ENCODE data around the gene A4GALT. TPM values are rescaled to one million over a fixed set of nuclear protein-coding genes. Genes with fewer than 3 reads are reported as not detected.

A4GALT gene
- total RNA-seq, 1 donor from 2014 or later, result 16.9 TPM

DNA sequence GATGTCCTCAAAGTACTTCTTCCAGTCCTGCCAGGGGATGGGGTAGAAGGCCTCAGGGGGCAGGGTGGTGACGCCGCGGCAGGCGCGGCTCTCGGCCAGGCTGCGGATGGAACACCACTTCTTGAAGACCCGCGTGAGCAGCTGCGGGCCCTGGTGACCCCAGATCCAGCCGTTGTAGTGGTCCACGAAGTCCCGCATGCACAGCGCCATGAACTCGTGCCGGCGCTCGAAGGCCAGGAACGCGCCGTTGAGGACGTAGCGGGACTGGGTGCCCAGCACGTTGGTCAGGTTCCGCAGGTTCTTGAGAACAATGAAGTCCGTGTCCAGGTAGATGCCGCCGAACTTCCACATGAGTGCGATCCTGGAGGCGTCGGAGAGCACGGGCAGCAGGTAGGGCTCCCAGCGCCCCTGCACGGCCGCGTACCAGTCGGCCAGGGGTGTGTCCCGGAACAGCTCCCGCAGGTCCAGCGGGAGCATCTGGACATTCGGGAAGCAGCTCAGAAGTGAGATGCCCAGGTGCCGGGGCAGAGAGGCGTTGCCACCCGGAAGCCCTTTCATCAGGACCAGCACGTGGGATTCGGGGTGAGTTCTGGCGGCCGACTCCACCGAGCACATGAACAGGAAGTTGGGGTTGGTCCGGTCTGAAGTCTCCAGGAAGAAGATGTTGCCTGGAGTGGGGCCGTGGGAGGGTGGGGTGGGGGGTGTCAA is 27.5 kb downstream of the A4GALT start:
- Mint-ChIP-seq H3K9me3 (no peaks in the 10 kb centered on the region), H3K4me1 (peaks cover 42% of the 10 kb centered on the region), H3K27ac (no peak overlapping the region), H3K4me3 (no peak overlapping the region), H3K36me3 (ENCODE audit: low read depth) (no peaks in the 10 kb centered on the region), H3K27me3 (no peaks in the 10 kb centered on the region)
- ATAC-seq (ENCODE audit: low read depth) (no peak), DNase-seq (no peak)
- intact Hi-C loops (cut with micrococcal nuclease), result loop anchor here (2.0 kb wide), 1 partner anchor 78 kb away; the partner anchor contains the start of gene POLDIP3
- TF ChIP-seq, protein P1, sequence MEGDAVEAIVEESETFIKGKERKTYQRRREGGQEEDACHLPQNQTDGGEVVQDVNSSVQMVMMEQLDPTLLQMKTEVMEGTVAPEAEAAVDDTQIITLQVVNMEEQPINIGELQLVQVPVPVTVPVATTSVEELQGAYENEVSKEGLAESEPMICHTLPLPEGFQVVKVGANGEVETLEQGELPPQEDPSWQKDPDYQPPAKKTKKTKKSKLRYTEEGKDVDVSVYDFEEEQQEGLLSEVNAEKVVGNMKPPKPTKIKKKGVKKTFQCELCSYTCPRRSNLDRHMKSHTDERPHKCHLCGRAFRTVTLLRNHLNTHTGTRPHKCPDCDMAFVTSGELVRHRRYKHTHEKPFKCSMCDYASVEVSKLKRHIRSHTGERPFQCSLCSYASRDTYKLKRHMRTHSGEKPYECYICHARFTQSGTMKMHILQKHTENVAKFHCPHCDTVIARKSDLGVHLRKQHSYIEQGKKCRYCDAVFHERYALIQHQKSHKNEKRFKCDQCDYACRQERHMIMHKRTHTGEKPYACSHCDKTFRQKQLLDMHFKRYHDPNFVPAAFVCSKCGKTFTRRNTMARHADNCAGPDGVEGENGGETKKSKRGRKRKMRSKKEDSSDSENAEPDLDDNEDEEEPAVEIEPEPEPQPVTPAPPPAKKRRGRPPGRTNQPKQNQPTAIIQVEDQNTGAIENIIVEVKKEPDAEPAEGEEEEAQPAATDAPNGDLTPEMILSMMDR (IDR thresholded peaks at IDR 0.05), result no peak
- POLR2A ChIA-PET, result interaction anchor here (0.6 to 1.5 kb wide), 4 partner anchors 25 to 78 kb away, joined by 3 to 5 read pairs (median 4); partner anchors contain the start of gene POLDIP3
- CTCF ChIA-PET, result no interaction called here

DNA sequence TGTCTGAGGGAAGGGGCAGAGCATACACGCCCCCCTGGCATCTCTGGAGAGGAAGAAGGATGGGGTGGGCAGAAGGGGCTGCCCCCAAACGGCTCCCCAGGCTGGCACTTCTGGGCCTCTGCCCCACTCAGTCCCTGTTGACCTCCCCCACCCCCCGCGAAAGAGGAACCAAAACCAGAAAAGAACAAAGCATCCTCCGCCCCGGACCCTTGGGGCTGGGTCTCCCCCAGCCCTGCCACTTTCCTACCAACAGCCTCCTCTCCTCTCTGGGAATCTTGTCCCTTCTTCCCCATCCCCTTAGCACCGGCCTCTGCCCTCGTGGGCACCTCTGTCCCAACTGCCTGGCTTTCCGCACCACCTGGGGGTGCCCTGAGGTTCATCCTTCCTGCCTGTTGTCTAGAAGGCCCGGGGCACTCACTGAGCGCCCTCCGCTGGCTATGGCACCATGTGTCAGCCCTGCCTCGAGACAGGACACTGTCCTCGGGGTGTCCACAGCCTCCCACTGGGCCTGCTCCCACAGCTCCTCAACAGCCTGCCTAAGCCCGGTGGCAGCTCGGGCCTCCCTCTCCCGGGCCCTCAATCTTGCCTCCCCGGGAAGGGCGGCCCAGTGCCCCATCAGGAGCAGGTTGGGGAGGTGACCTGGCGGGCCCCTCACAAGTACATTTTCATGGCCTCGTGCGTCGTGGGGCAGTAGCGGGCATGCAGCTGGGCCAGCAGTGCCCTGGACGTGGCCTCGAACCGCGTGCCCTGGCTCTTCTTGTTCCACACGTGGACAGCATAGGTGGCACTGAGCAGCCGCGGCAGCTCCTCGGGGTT is 28.2 kb downstream of the A4GALT start:
- H3K36me3 Mint-ChIP-seq (ENCODE audit: low read depth), result no peaks in the 10 kb centered on the region
- DNase-seq (peak; percentile 45), ATAC-seq (ENCODE audit: low read depth) (peak; percentile 87)
- no peaks in the 10 kb centered on the region for H3K27me3 Mint-ChIP-seq
- no peaks in the 10 kb centered on the region for H3K9me3 Mint-ChIP-seq
- ChIA-PET CTCF (no interaction called here), POLR2A (interaction anchor here (1.2 to 1.5 kb wide), 3 partner anchors 24 to 77 kb away, joined by 3 to 5 read pairs (median 4); partner anchors contain the start of gene POLDIP3)
- H3K4me3 Mint-ChIP-seq, result peak overlapping the region; percentile 68
- peak overlapping the region; percentile 88 for H3K27ac Mint-ChIP-seq
- intact Hi-C loops (cut with micrococcal nuclease), result loop anchor here (1.0 to 2.0 kb wide), 3 partner anchors 30 to 78 kb away; partner anchors contain the start of gene POLDIP3
- H3K4me1 Mint-ChIP-seq, result peaks cover 42% of the 10 kb centered on the region
- TF ChIP-seq, protein P1 (IDR thresholded peaks at IDR 0.05), result no peak

DNA sequence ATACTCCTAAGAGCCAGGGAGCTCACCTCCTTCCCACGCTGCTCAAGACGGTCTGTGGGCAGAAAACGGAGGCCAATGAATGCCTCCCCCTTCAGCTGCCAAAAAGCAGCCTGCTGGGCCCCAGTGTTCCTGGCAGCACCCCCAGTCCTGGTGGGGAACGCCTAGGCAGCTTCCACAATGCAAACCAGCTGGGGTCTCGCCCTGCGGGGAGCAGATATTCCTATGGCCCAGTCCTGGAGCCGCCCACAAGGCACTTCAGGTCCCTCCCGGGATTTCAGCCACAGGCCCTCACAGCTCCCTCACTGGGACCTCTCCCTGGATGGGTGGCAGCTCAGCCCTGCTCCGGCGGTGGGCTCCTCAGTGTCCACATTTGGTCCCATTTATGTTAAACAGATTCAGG is 29.2 kb downstream of the A4GALT start:
- H3K4me1 Mint-ChIP-seq, result peaks cover 41% of the 10 kb centered on the region
- intact Hi-C loops (cut with micrococcal nuclease), result no loop called here
- H3K4me3 Mint-ChIP-seq, result no peak overlapping the region
- no peaks in the 10 kb centered on the region for H3K36me3 Mint-ChIP-seq (ENCODE audit: low read depth)
- no peaks in the 10 kb centered on the region for H3K27me3 Mint-ChIP-seq
- no peak overlapping the region for H3K27ac Mint-ChIP-seq
- H3K9me3 Mint-ChIP-seq, result no peaks in the 10 kb centered on the region
- ChIA-PET POLR2A (interaction anchor here (1.8 kb wide), 1 partner anchor 26 kb away, joined by 4 read pairs; no protein-coding TSS in a partner anchor), CTCF (interaction anchor here (1.7 kb wide), 1 partner anchor 176 kb away, joined by 4 read pairs; no protein-coding TSS in a partner anchor)
- no peak for ATAC-seq (ENCODE audit: low read depth)
- TF ChIP-seq, protein P1 (IDR thresholded peaks at IDR 0.05), result no peak
- DNase-seq, result no peak

DNA sequence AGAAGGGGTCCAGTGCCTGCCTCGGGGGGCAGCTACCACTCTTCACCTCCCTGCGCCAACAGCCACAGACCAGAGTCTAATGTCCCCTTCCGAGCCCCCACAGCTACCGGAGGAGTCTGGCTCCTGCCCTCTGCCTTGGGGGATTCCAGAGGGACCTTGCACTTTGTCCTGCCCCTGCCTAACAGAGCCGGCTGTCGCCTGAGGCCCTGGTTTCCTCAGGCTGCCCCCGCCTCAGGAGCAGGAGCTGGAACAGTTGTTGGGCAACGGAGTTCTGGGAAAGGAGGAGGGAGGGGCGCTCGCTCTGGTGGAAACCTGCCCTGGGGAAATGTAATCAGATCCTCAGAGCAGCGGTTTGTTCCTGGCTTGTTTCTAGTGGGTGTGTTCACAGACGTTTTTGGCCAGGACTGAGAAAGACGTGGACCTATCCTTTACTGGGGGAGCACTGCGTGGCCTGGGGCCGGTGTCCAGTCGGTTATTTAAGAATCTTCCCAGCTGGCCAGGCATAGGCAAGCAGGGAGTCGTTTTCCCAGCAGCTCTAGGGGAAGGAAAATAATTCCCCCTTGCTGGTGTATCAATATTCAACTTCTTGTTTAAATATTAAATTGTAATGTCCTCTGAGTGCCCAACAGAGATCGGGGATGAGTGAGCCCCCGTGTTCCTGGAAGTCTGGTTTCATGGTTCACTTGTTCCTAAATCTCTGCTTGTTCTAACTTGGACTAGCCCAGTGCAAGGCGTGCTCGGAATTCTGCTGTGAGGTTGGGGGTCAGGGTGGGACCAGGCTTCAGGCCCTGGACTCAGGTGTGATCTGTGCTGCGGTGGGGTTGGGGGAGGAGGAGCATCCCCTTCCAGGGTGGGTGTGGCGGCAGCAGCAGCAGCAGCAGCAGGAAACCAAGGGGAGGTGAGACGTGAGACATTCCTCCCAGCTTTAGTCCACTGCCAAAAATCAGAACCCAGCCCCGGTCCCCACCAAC is 32.1 kb downstream of the A4GALT start:
- DNase-seq (no peak), ATAC-seq (ENCODE audit: low read depth) (no peak)
- intact Hi-C loops (cut with micrococcal nuclease), result no loop called here
- Mint-ChIP-seq H3K4me3 (no peak overlapping the region), H3K27me3 (no peaks in the 10 kb centered on the region), H3K9me3 (no peaks in the 10 kb centered on the region), H3K4me1 (peaks cover 33% of the 10 kb centered on the region), H3K27ac (no peak overlapping the region), H3K36me3 (ENCODE audit: low read depth) (no peaks in the 10 kb centered on the region)
- POLR2A ChIA-PET, result no interaction called here
- CTCF ChIA-PET, result no interaction called here
- TF ChIP-seq, protein P1 (IDR thresholded peaks at IDR 0.05), result no peak

Measured in activated B cell treated with CpG ODN at 0.5 μM for 24 hours (primary cell).